NCI-H226 (cell line): Measurements from ENCODE around the gene FAM234B.

Experiments
- DNase-seq: peaks from one replicate; pipeline ENCODE4 v3.0.0-alpha.2; 2015

FAM234B gene

GRCh38 chr12:13094367-13094766 is 50.2 kb downstream of the FAM234B start:
- peak; percentile 75 for DNase-seq

- no peak for DNase-seq
These were observed 51.2 kb downstream of the FAM234B start for GRCh38 chr12:13095266-13095995.

- no peak for DNase-seq
These were observed 53.4 kb downstream of the FAM234B start for GRCh38 chr12:13097491-13098011.

- DNase-seq: no peak
These were observed 55.1 kb downstream of the FAM234B start for GRCh38 chr12:13099066-13099843.

GRCh38 chr12:13099844-13100604 is 55.8 kb downstream of the FAM234B start:
- DNase-seq: no peak

GRCh38 chr12:13100605-13100881 is 56.4 kb downstream of the FAM234B start:
- DNase-seq: no peak

- DNase-seq: peak; percentile 82
These were observed 56.9 kb downstream of the FAM234B start for GRCh38 chr12:13100882-13101769.

- no peak for DNase-seq
These were observed 57.7 kb downstream of the FAM234B start for GRCh38 chr12:13101821-13102375.

GRCh38 chr12:13102461-13103195 is 58.4 kb downstream of the FAM234B start:
- DNase-seq: no peak

GRCh38 chr12:13103391-13104033 is 59.3 kb downstream of the FAM234B start, which contains the start of gene GSG1:
Gene GSG1, minus strand, starts transcription at chr12:13103667. Its CDS starts 155 bp downstream, at chr12:13103512.
- peak; percentile 49 for DNase-seq

- no peak for DNase-seq
These were observed 60.2 kb downstream of the FAM234B start for GRCh38 chr12:13104409-13104808.

GRCh38 chr12:13105781-13106180 is 61.6 kb downstream of the FAM234B start:
- no peak for DNase-seq

GRCh38 chr12:13106666-13107065 is 62.5 kb downstream of the FAM234B start:
- DNase-seq: no peak

- no peak for DNase-seq
These were observed 68.8 kb downstream of the FAM234B start for GRCh38 chr12:13112968-13113367.

GRCh38 chr12:13114251-13115052 is 70.3 kb downstream of the FAM234B start:
- DNase-seq: no peak

- no peak for DNase-seq
These were observed 72.1 kb downstream of the FAM234B start for GRCh38 chr12:13116259-13116658.

GRCh38 chr12:13117029-13117428 is 72.8 kb downstream of the FAM234B start:
- DNase-seq: no peak

- no peak for DNase-seq
These were observed 75.6 kb downstream of the FAM234B start for GRCh38 chr12:13119826-13120225.

- DNase-seq: no peak
These were observed 76.2 kb downstream of the FAM234B start for GRCh38 chr12:13120413-13120812.

- no peak for DNase-seq
These were observed 77.4 kb downstream of the FAM234B start for GRCh38 chr12:13121568-13121967.
